GM18498 (cell line): Measurements from ENCODE around the gene CDK5.
A peak's percentile ranks its signal among the peaks of the same experiment; 100 is the strongest.
"Not testable (repeated sequence)": the region's sequence is repeated elsewhere in the genome, so short reads cannot be mapped to it uniquely, and the experiment has no call there.

Experiments
- ATAC-seq: cut with Tn5 transposase; IDR thresholded peaks from one replicate; pipeline ENCODE4 v1.9.1; 2021; ENCODE audit warnings: mild to moderate bottlenecking, moderate library complexity; ENCODE audit not compliant: unreplicated experiment

The CDK5 gene

GRCh38 chr7:151035902-151036301 is 21.8 kb downstream of the CDK5 start:
- ATAC-seq: no peak

GRCh38 chr7:151035026-151035717 is 22.5 kb downstream of the CDK5 start:
- no peak for ATAC-seq

GRCh38 chr7:151034312-151035025 is 23.2 kb downstream of the CDK5 start:
- ATAC-seq: no peak

GRCh38 chr7:151033864-151034249 is 23.8 kb downstream of the CDK5 start:
- ATAC-seq: no peak

GRCh38 chr7:151032936-151033863 is 24.5 kb downstream of the CDK5 start:
- ATAC-seq: no peak

GRCh38 chr7:151031011-151031410 is 26.7 kb downstream of the CDK5 start:
- no peak for ATAC-seq

- ATAC-seq: no peak
Measured at GRCh38 chr7:151028948-151029501, 28.7 kb downstream of the CDK5 start.

GRCh38 chr7:151028131-151028947 is 29.4 kb downstream of the CDK5 start, which contains the start of gene ABCB8:
Gene ABCB8, plus strand, starts transcription at chr7:151028450. Its CDS starts 66 bp downstream, at chr7:151028516.
- ATAC-seq: peak; percentile 94

- ATAC-seq: peak; percentile 2
Measured at GRCh38 chr7:151027728-151028130, 30.0 kb downstream of the CDK5 start.

- not testable (repeated sequence) for ATAC-seq
Measured at GRCh38 chr7:151026771-151027727, 30.6 kb downstream of the CDK5 start.

GRCh38 chr7:151025924-151026671 is 31.6 kb downstream of the CDK5 start:
- ATAC-seq: no peak

GRCh38 chr7:151024435-151025056 is 33.2 kb downstream of the CDK5 start, which contains the start of gene ATG9B:
Gene ATG9B, minus strand, starts transcription at chr7:151024494. Its CDS starts 71 bp downstream, at chr7:151024423.
- ATAC-seq: no peak

GRCh38 chr7:151023232-151023631 is 34.5 kb downstream of the CDK5 start:
- ATAC-seq: no peak

GRCh38 chr7:151020231-151020630 is 37.5 kb downstream of the CDK5 start:
- no peak for ATAC-seq

- no peak for ATAC-seq
Measured at GRCh38 chr7:151019130-151019447, 38.6 kb downstream of the CDK5 start.

GRCh38 chr7:151018421-151019129 is 39.1 kb downstream of the CDK5 start:
- no peak for ATAC-seq

GRCh38 chr7:151017953-151018420 is 39.7 kb downstream of the CDK5 start:
- peak; percentile 58 for ATAC-seq
